Measurements from ENCODE around the gene PCDH1. TPM values are rescaled to one million over a fixed set of nuclear protein-coding genes. Genes with fewer than 3 reads are reported as not detected.
A peak's percentile ranks its signal among the peaks of the same experiment; 100 is the strongest.

The PCDH1 gene
- polyA plus RNA-seq, 4 donors, result 15.7 to 43.9 (median 24.8) TPM

DNA sequence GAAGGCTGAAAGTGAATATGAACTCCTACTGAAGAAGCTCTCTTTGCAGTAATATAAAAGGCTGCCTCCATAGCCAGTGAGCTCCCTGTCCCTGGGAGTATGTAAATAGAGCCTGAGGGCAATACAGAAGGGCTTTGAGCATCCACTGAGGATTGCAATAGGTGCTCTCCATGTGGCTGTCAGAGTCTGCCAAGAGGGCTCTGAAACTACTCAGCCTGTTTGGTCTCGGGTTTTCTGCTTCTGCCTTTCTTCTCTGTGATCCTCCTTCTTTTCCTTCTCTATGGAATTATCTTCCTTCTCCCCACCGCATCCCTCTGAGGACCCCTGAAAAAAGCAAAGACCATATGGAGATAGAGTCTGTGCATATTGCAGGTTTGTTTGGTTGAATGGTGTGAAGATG is 69.4 kb downstream of the PCDH1 start:
- Histone ChIP-seq H3K4me1 (ENCODE audit: control insufficient read depth in 3 of 3, insufficient read depth in 2 of 3, low read depth in 1 of 3, low read length in 2 of 3) (peaks cover 0 to 4% (median 0%) of the 10 kb centered on the region in 3 donors), H3K9me3 (ENCODE audit: control insufficient read depth in 2 of 2, insufficient read depth in 1 of 2, low read depth in 1 of 2, low read length in 1 of 2) (no peaks in the 10 kb centered on the region), H3K4me3 (ENCODE audit: low read depth in 1 of 3, low read length in 3 of 3) (no peak overlapping the region), H3K36me3 (ENCODE audit: control insufficient read depth in 3 of 3, insufficient read depth in 2 of 3, low read depth in 1 of 3, low read length in 3 of 3) (peaks cover 0 to 2% (median 0%) of the 10 kb centered on the region in 3 donors), H3K27me3 (ENCODE audit: control insufficient read depth in 3 of 3, insufficient read depth in 3 of 3, low read length in 3 of 3) (peaks cover 0 to 40% (median 9%) of the 10 kb centered on the region in 3 donors), H3K27ac (ENCODE audit: low read depth in 1 of 3, low read length in 2 of 3) (no peak overlapping the region)
- 79 to 98% (median 81%) methylated on average over 2 of the region's 2 CpGs for WGBS, 3 donors
- DNase-seq, result no peak
- FAIRE-seq, result no peak

DNA sequence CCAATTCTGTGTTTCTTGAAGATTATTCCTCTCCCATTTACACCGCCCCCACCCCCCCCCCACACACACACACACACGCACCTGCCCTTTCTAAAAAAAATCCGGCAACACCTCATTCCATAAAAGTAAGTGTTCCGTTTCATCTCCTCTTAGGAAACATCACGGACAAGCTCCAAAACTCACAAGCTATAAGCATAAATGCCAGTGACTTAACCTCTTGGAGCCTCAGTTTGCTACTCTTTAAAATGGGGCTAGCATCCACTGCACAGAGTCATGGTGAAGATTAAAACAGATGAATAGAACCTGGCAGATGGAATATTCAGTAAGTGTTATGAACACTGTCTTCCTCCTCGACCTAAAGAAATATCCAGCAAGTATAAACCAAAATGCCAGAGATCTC is 70.5 kb downstream of the PCDH1 start:
- no peak overlapping the region for H3K27ac ChIP-seq (ENCODE audit: low read depth in 1 of 3, low read length in 2 of 3)
- H3K4me3 ChIP-seq (ENCODE audit: low read depth in 1 of 3, low read length in 3 of 3), result no peak overlapping the region
- H3K4me1 ChIP-seq (ENCODE audit: control insufficient read depth in 3 of 3, insufficient read depth in 2 of 3, low read depth in 1 of 3, low read length in 2 of 3), result peaks cover 0 to 4% (median 0%) of the 10 kb centered on the region in 3 donors
- H3K36me3 ChIP-seq (ENCODE audit: control insufficient read depth in 3 of 3, insufficient read depth in 2 of 3, low read depth in 1 of 3, low read length in 3 of 3), result peaks cover 0 to 2% (median 0%) of the 10 kb centered on the region in 3 donors
- 59 to 67% (median 61%) methylated on average over 5 to 6 of the region's 6 CpGs for WGBS, 3 donors
- peaks cover 0 to 51% (median 12%) of the 10 kb centered on the region in 3 donors for H3K27me3 ChIP-seq (ENCODE audit: control insufficient read depth in 3 of 3, insufficient read depth in 3 of 3, low read length in 3 of 3)
- no peaks in the 10 kb centered on the region for H3K9me3 ChIP-seq (ENCODE audit: control insufficient read depth in 2 of 2, insufficient read depth in 1 of 2, low read depth in 1 of 2, low read length in 1 of 2)
- no peak for FAIRE-seq
- no peak for DNase-seq

DNA sequence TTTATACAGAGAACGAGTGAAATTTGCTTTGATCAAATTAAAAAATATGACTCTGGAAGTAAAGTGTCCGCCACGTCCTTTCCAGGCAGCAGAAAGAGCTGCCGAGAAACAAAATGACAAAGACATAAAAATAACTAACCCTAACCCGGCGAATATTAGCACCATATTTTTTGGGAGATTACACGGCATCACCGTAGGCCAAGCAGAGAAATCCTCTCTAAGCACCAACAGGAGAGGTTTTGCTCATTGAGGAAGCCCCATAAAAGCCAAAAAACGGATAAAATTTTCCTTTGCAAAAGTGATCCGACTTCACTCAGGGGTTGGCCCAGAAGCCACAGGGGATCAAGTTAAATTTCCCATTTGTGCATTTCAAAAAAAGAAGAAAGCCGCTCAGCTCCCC is 70.9 kb downstream of the PCDH1 start:
- H3K9me3 ChIP-seq (ENCODE audit: control insufficient read depth in 2 of 2, insufficient read depth in 1 of 2, low read depth in 1 of 2, low read length in 1 of 2), result no peaks in the 10 kb centered on the region
- DNase-seq (no peak), FAIRE-seq (no peak)
- H3K4me1 ChIP-seq (ENCODE audit: control insufficient read depth in 3 of 3, insufficient read depth in 2 of 3, low read depth in 1 of 3, low read length in 2 of 3), result peaks cover 0 to 4% (median 0%) of the 10 kb centered on the region in 3 donors
- 79 to 88% (median 87%) methylated on average over 11 of the region's 11 CpGs for WGBS, 3 donors
- H3K27ac ChIP-seq (ENCODE audit: low read depth in 1 of 3, low read length in 2 of 3), result no peak overlapping the region
- H3K27me3 ChIP-seq (ENCODE audit: control insufficient read depth in 3 of 3, insufficient read depth in 3 of 3, low read length in 3 of 3), result peaks cover 0 to 50% (median 12%) of the 10 kb centered on the region in 3 donors
- H3K36me3 ChIP-seq (ENCODE audit: control insufficient read depth in 3 of 3, insufficient read depth in 2 of 3, low read depth in 1 of 3, low read length in 3 of 3), result peaks cover 0 to 2% (median 0%) of the 10 kb centered on the region in 3 donors
- no peak overlapping the region for H3K4me3 ChIP-seq (ENCODE audit: low read depth in 1 of 3, low read length in 3 of 3)

DNA sequence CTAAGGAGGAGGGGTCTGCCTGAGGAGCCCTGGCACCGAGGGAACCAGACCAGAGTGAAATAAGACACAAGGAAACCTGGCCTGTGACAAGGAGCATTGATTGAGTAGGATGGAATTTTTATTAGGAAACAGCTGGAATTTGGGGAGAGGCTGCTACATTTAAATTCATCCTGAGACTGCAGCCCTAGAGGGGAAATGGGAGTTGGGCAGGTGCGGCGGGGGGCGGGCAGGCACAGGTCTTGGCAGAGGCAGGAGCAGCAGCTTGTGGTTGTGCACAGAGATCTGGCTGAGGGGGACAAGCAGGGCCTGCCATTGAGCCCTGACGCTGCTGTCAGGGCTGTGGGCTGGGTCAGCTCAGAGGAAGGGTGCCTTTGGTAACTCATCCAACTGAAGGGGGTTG is 71.6 kb downstream of the PCDH1 start:
- Histone ChIP-seq H3K4me1 (ENCODE audit: control insufficient read depth in 3 of 3, insufficient read depth in 2 of 3, low read depth in 1 of 3, low read length in 2 of 3) (peaks cover 0 to 3% (median 0%) of the 10 kb centered on the region in 3 donors), H3K36me3 (ENCODE audit: control insufficient read depth in 3 of 3, insufficient read depth in 2 of 3, low read depth in 1 of 3, low read length in 3 of 3) (peaks cover 0 to 2% (median 0%) of the 10 kb centered on the region in 3 donors), H3K27ac (ENCODE audit: low read depth in 1 of 3, low read length in 2 of 3) (peak overlapping the region in 1 of 3 donors; percentile 43), H3K9me3 (ENCODE audit: control insufficient read depth in 2 of 2, insufficient read depth in 1 of 2, low read depth in 1 of 2, low read length in 1 of 2) (no peaks in the 10 kb centered on the region), H3K27me3 (ENCODE audit: control insufficient read depth in 3 of 3, insufficient read depth in 3 of 3, low read length in 3 of 3) (peaks cover 0 to 43% (median 12%) of the 10 kb centered on the region in 3 donors), H3K4me3 (ENCODE audit: low read depth in 1 of 3, low read length in 3 of 3) (no peak overlapping the region)
- no peak for DNase-seq
- WGBS, 3 donors, result 55 to 77% (median 58%) methylated on average over 5 of the region's 5 CpGs
- no peak for FAIRE-seq

DNA sequence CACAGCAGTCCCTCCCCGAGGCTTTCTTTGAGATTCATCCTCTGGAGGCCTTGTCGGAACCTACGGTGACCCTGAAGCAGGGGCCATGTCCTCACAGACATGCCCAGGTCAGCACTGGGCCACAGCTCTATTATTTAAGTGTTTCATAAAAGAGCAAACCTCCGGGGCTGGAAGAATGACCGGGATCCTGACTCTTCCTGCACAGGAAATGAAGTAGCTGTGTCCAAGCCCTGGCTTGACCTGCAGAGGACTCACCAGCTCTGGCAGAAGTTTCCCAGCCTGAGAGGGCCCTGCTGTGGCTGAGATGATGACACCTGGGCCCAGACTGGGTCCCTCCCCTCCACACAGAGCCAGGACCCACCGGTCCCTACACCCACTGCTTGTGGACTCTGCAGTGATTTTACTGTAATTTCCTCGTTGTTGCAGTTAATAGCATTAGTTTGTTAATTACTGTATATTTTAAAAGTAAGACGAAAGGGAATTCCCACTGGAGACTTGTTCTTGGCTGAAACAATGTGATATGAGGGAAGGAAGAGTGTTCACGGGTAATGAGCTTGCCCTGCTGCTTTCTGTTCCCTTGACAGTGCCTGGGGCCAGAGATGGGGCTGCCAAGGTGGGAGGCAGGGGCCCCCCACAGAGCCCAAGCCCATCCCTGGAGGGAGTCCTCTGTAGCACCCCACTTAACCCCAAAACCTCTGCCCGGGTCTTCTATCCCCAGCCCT is 72.2 kb downstream of the PCDH1 start:
- peaks cover 0 to 2% (median 0%) of the 10 kb centered on the region in 3 donors for H3K36me3 ChIP-seq (ENCODE audit: control insufficient read depth in 3 of 3, insufficient read depth in 2 of 3, low read depth in 1 of 3, low read length in 3 of 3)
- FAIRE-seq, result no peak

DNA sequence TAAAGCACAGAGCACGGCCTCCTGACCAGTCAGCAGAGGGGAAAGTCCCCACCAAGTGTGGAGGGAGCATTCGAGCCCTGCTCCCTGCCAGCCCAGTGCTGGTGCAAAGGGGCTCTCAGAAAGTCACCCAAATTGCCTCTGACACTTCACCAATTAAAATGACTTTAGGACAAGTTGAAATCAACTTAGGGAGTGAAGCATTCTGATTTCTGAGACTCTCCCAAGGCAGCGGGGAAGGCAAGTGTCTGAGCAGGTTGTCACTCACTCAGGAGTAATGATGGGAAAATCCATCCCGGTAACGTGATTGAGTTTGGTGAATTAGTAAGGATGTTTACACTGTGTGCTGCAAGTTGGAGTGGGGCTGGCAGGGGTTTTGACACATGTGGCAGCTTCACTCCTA is 73.7 kb downstream of the PCDH1 start:
- H3K27ac ChIP-seq (ENCODE audit: low read depth in 1 of 3, low read length in 2 of 3), result peak overlapping the region in 1 of 3 donors; percentile 56
- peaks cover 0 to 2% (median 0%) of the 10 kb centered on the region in 3 donors for H3K36me3 ChIP-seq (ENCODE audit: control insufficient read depth in 3 of 3, insufficient read depth in 2 of 3, low read depth in 1 of 3, low read length in 3 of 3)
- peaks cover 0 to 36% (median 12%) of the 10 kb centered on the region in 3 donors for H3K27me3 ChIP-seq (ENCODE audit: control insufficient read depth in 3 of 3, insufficient read depth in 3 of 3, low read length in 3 of 3)
- H3K9me3 ChIP-seq (ENCODE audit: control insufficient read depth in 2 of 2, insufficient read depth in 1 of 2, low read depth in 1 of 2, low read length in 1 of 2), result no peaks in the 10 kb centered on the region
- FAIRE-seq (no peak), DNase-seq (no peak)
- no peak overlapping the region for H3K4me3 ChIP-seq (ENCODE audit: low read depth in 1 of 3, low read length in 3 of 3)
- H3K4me1 ChIP-seq (ENCODE audit: control insufficient read depth in 3 of 3, insufficient read depth in 2 of 3, low read depth in 1 of 3, low read length in 2 of 3), result no peaks in the 10 kb centered on the region
- WGBS, 3 donors, result 44 to 71% (median 53%) methylated on average over 5 of the region's 5 CpGs

More for the DNA sequence above, 72.2 kb downstream of the PCDH1 start:
- Histone ChIP-seq H3K4me3 (ENCODE audit: low read depth in 1 of 3, low read length in 3 of 3) (no peak overlapping the region), H3K4me1 (ENCODE audit: control insufficient read depth in 3 of 3, insufficient read depth in 2 of 3, low read depth in 1 of 3, low read length in 2 of 3) (no peaks in the 10 kb centered on the region), H3K27me3 (ENCODE audit: control insufficient read depth in 3 of 3, insufficient read depth in 3 of 3, low read length in 3 of 3) (peaks cover 0 to 43% (median 12%) of the 10 kb centered on the region in 3 donors), H3K9me3 (ENCODE audit: control insufficient read depth in 2 of 2, insufficient read depth in 1 of 2, low read depth in 1 of 2, low read length in 1 of 2) (no peaks in the 10 kb centered on the region), H3K27ac (ENCODE audit: low read depth in 1 of 3, low read length in 2 of 3) (peak overlapping the region in 2 of 3 donors; percentile 7 to 43)
- WGBS, 3 donors, result 56 to 80% (median 71%) methylated on average over 10 of the region's 10 CpGs
- DNase-seq, result no peak

Other genes with a start within 250 kb of the PCDH1 start
- 10 to 100 TPM; 39.0 to 65.0 (median 49.6) TPM for gene HDAC3, start 241.6 kb downstream of the PCDH1 start, polyA plus RNA-seq
- gene RELL2, start 241.4 kb downstream of the PCDH1 start, polyA plus RNA-seq, result 1 to 10 TPM; 1.9 to 5.4 (median 3.8) TPM
- 10 to 100 TPM in 3 of 4 donors, 1 to 10 TPM in 1; 8.3 to 22.0 (median 13.6) TPM for gene FCHSD1, start 227.0 kb downstream of the PCDH1 start, polyA plus RNA-seq
- gene ARAP3, start 196.2 kb downstream of the PCDH1 start, polyA plus RNA-seq, result 10 to 100 TPM in 1 of 4 donors, 1 to 10 TPM in 2, under 1 TPM in 1; 0.45 to 14.2 (median 4.6) TPM
- 100 to 1,000 TPM in 1 of 4 donors, 10 to 100 TPM in 3; 32.2 to 120 (median 44.4) TPM for gene DELE1, start 45.5 kb upstream of the PCDH1 start, polyA plus RNA-seq
- 1 to 10 TPM in 2 of 4 donors, under 1 TPM in 1, not detected in 1; under 0.01 to 5.1 (median 2.6) TPM for gene PCDH12, start 79.8 kb upstream of the PCDH1 start, polyA plus RNA-seq
- 10 to 100 TPM; 26.2 to 52.6 (median 33.9) TPM for gene RNF14, start 90.7 kb upstream of the PCDH1 start, polyA plus RNA-seq
- 100 to 1,000 TPM in 1 of 4 donors, 10 to 100 TPM in 3; 20.6 to 123 (median 31.0) TPM for gene GNPDA1, start 134.6 kb upstream of the PCDH1 start, polyA plus RNA-seq
- gene NDFIP1, start 230.4 kb upstream of the PCDH1 start, polyA plus RNA-seq, result 10 to 100 TPM; 28.9 to 63.4 (median 37.6) TPM